ENCODE results near the gene TMEM238L.
"Not testable (repeated sequence)": the region's sequence is repeated elsewhere in the genome, so short reads cannot be mapped to it uniquely, and the experiment has no call there.

GRCh38 chr17:10846636-10847035, 42.7 kb upstream of the TMEM238L start:
- TF ChIP-seq CTCF, POLR2A (IDR thresholded peaks at IDR 0.05): not testable (repeated sequence)

Measured in vagina (tissue), 2 donors.